IMR-90 (cell line): ENCODE measurements around the gene SAG. TPM values are rescaled to one million over a fixed set of nuclear protein-coding genes. Genes with fewer than 3 reads are reported as not detected.

Experiments
- ATAC-seq: fragments of 200-7000 bp; cut with Tn5 transposase; 2 replicates; pipeline ENCODE4 v1.9.1; 2020; ENCODE audit warnings: low read depth, mild to moderate bottlenecking, moderate library complexity
- BruUV-seq: library from RNA; stranded (reverse); fragments of 400-500 nt; replicated peaks from 2 replicates; lab custom pipeline; 2021; lab: Mats Ljungman, UMichigan
- CTCF ChIA-PET: fragments of 300-600 bp; formaldehyde crosslinking; extraction: SDS; loops from one replicate; lab custom pipeline; 2021; ENCODE audit warnings: antibody characterized with exemption; lab: Yijun Ruan, JAX
- POLR2A ChIA-PET: fragments of 300-600 bp; sonication (Branson Sonifier 250); formaldehyde crosslinking; loops from one replicate; lab custom pipeline; 2022; ENCODE audit warnings: antibody characterized with exemption; ENCODE audit not compliant: unreplicated experiment; lab: Charles Lee
- DNase-seq: peaks from one replicate; pipeline ENCODE4 v3.0.0; 2013
- H2AFZ ChIP-seq: replicated peaks from 2 replicates; pipeline ENCODE3; 2013; ENCODE audit warnings: low read length, mild to moderate bottlenecking; ENCODE audit not compliant: poor library complexity
- H2AK5ac ChIP-seq: 2 replicates; pipeline ENCODE4 v1.6.1; 2013; ENCODE audit warnings: low read depth, low read length, inconsistent platforms
- H2AK9ac ChIP-seq: replicated peaks from 2 replicates; pipeline ENCODE3; 2013; ENCODE audit warnings: mild to moderate bottlenecking, low read depth, low read length, moderate library complexity; ENCODE audit not compliant: poor library complexity
- H2BK120ac ChIP-seq: 2 replicates; pipeline ENCODE4 v1.6.1; 2013; ENCODE audit warnings: low read depth, low read length, inconsistent platforms
- H2BK15ac ChIP-seq: 3 replicates; pipeline ENCODE4 v1.6.1; 2013; ENCODE audit warnings: low read depth, low read length, inconsistent platforms
- H2BK20ac ChIP-seq: 2 replicates; pipeline ENCODE4 v1.6.1; 2013; ENCODE audit warnings: low read depth, mild to moderate bottlenecking, inconsistent platforms, low read length, moderate library complexity
- H2BK5ac ChIP-seq: 2 replicates; pipeline ENCODE4 v1.6.1; 2013; ENCODE audit warnings: mild to moderate bottlenecking, low read depth, low read length, inconsistent platforms; ENCODE audit not compliant: poor library complexity, severe bottlenecking
- H3K14ac ChIP-seq: replicated peaks from 2 replicates; pipeline ENCODE4 v1.6.1; 2013; ENCODE audit warnings: low read depth, low read length, inconsistent platforms
- H3K18ac ChIP-seq: 2 replicates; pipeline ENCODE4 v1.6.1; 2013; ENCODE audit warnings: low read depth, low read length, control low read depth
- H3K23ac ChIP-seq: 2 replicates; pipeline ENCODE4 v1.6.1; 2013; ENCODE audit warnings: low read depth, low read length, inconsistent platforms
- H3K27ac ChIP-seq: 2 replicates; pipeline ENCODE4 v1.5.1; 2013; ENCODE audit warnings: mild to moderate bottlenecking, control low read depth, low read length; ENCODE audit not compliant: insufficient read depth
- H3K27me3 ChIP-seq: 2 replicates; pipeline ENCODE4 v1.6.1; 2013; ENCODE audit warnings: low read length; ENCODE audit not compliant: control insufficient read depth, insufficient read depth
- H3K36me3 ChIP-seq: 2 replicates; pipeline ENCODE4 v1.6.1; 2013; ENCODE audit warnings: low read length, mixed read lengths; ENCODE audit not compliant: control insufficient read depth, insufficient read depth
- H3K4ac ChIP-seq: 2 replicates; pipeline ENCODE4 v1.6.1; 2013; ENCODE audit warnings: low read depth, low read length, inconsistent platforms
- H3K4me1 ChIP-seq: 2 replicates; pipeline ENCODE4 v1.6.1; 2013; ENCODE audit warnings: low read length, mixed read lengths; ENCODE audit not compliant: control insufficient read depth, insufficient read depth
- H3K4me2 ChIP-seq: 2 replicates; pipeline ENCODE4 v1.6.1; 2013; ENCODE audit warnings: low read depth, mild to moderate bottlenecking, control low read depth, low read length, moderate library complexity
- H3K4me3 ChIP-seq: 2 replicates; pipeline ENCODE4 v1.5.1; 2013; ENCODE audit warnings: low read depth, mild to moderate bottlenecking, control low read depth, low read length, moderate library complexity; ENCODE audit not compliant: insufficient read depth
- H3K56ac ChIP-seq: 2 replicates; pipeline ENCODE4 v1.6.1; 2013; ENCODE audit warnings: low read length, inconsistent platforms; ENCODE audit not compliant: insufficient read depth; ENCODE audit errors: extremely low read depth
- H3K79me1 ChIP-seq, 2 experiments: 2 replicates each; pipeline ENCODE4 v1.6.1; 2013; ENCODE audit warnings: low read length in 2 of 2, inconsistent platforms in 1 of 2, low read depth in 1 of 2
- H3K9ac ChIP-seq: 2 replicates; pipeline ENCODE4 v1.6.1; 2013; ENCODE audit warnings: low read depth, low read length, control low read depth
- H3K9me1 ChIP-seq: 2 replicates; pipeline ENCODE4 v1.6.1; 2013; ENCODE audit warnings: low read length, inconsistent platforms; ENCODE audit not compliant: insufficient read depth
- H3K9me3 ChIP-seq: 2 replicates; pipeline ENCODE4 v1.6.1; 2013; ENCODE audit warnings: low read length; ENCODE audit not compliant: control insufficient read depth, insufficient read depth
- H4K20me1 ChIP-seq: 2 replicates; pipeline ENCODE4 v1.6.1; 2013; ENCODE audit warnings: low read length, inconsistent platforms; ENCODE audit not compliant: insufficient read depth
- H4K5ac ChIP-seq: 2 replicates; pipeline ENCODE4 v1.6.1; 2013; ENCODE audit warnings: mild to moderate bottlenecking, low read depth, low read length, control low read depth
- H4K8ac ChIP-seq, 2 experiments: 2 replicates each; pipeline ENCODE4 v1.6.1; 2013; ENCODE audit warnings: low read depth in 2 of 2, low read length in 2 of 2, control low read depth in 1 of 2, inconsistent platforms in 1 of 2
- H4K91ac ChIP-seq: 2 replicates; pipeline ENCODE4 v1.6.1; 2013; ENCODE audit warnings: low read depth, low read length, inconsistent platforms; ENCODE audit not compliant: insufficient read depth
- CEBPB ChIP-seq: IDR thresholded peaks from 2 replicates; pipeline ENCODE4 v1.6.1; 2012; ENCODE audit warnings: low read depth, low read length, improper control_type of control experiment
- SMC3 ChIP-seq: fragments of 150-350 bp; IDR thresholded peaks from 2 replicates; pipeline ENCODE4 v1.6.1; 2016; ENCODE audit warnings: low read depth, mild to moderate bottlenecking, antibody characterized with exemption, low read length, moderate library complexity
- WGBS, 2 experiments: methylation state at CpG; one replicate each; pipeline versions ENCODE4 v1.1.5 to v1.1.7; 2013; ENCODE audit warnings: missing lambda C conversion rate in 2 of 2; ENCODE audit not compliant: insufficient read length in 1 of 2; ENCODE audit errors: extremely low coverage in 2 of 2; 5-methylcytosine and 5-hydroxymethylcytosine counted together
- dilution Hi-C: fragments of 300-500 bp; cut with HindIII; formaldehyde crosslinking; loops from one replicate; pipeline ENCODE4 v1.14.3; 2018; ENCODE audit warnings: low sequenced_read_pairs; ENCODE audit not compliant: unreplicated experiment
- in situ Hi-C: fragments of 300-500 bp; cut with MboI; formaldehyde crosslinking; loops from 3 replicates; pipeline ENCODE4 v1.14.3; 2019; ENCODE audit warnings: low sequenced_read_pairs, inconsistent platforms, mixed read lengths
- intact Hi-C: fragments of 100-400 bp; cut with micrococcal nuclease; formaldehyde crosslinking; loops from 2 replicates; pipeline ENCODE4 v1.10.0; 2022
- polyA plus RNA-seq, 3 experiments: library from polyadenylated mRNA; depleted of rRNA; stranded (reverse); fragments of >200 nt; gene quantifications; 2 replicates each; pipeline ENCODE4 v1.2.3, GENCODE V29; 2012; ENCODE audit warnings: low replicate concordance in 1 of 3
- total RNA-seq: library from RNA; depleted of rRNA; stranded (reverse); fragments of >200 nt; gene quantifications from 2 replicates; pipeline ENCODE4 v1.2.3, GENCODE V29; 2012

SAG gene
- total and polyA plus RNA-seq, 2 of the 4 experiments (the other 2 are of a cell fraction): not detected

- dilution Hi-C loops (no loop called here), in situ Hi-C loops (no loop called here), intact Hi-C loops (loop anchor here (10.0 kb wide), 1 partner anchor 275 kb away; no protein-coding TSS in a partner anchor)
- H4K20me1 ChIP-seq: 0 out of 2 replicates have a peak, but pooled peaks cover 8% of the 10 kb centered on the region
- peaks cover 6% of the 10 kb centered on the region; the same call in 1 of the 2 replicates for H3K9me1 ChIP-seq
- no peak for TF ChIP-seq SMC3
- TF ChIP-seq CEBPB: no peak
- peaks cover 21 to 51% of the 10 kb centered on the region in 2 experiments for H3K79me1 ChIP-seq
- no peaks in the 10 kb centered on the region for H3K27me3 ChIP-seq
- H4K8ac ChIP-seq: no peak overlapping the region
- no peak overlapping the region for H3K56ac ChIP-seq
- H2AK5ac ChIP-seq: no peak overlapping the region
- DNase-seq: peak; percentile 52
- H2AFZ ChIP-seq: no peak overlapping the region
- H3K4ac ChIP-seq: no peak overlapping the region
- no TSS peak for BruUV-seq
- H3K9me3 ChIP-seq: no peaks in the 10 kb centered on the region
- H3K4me2 ChIP-seq: no peak overlapping the region
- WGBS, 2 experiments: no CpG with 5 or more reads among the region's 1 CpG
- H3K18ac ChIP-seq: no peak overlapping the region
- H2AK9ac ChIP-seq: no peak overlapping the region
- ChIA-PET POLR2A (no interaction called here), CTCF (no interaction called here)
- no peak overlapping the region for H2BK120ac ChIP-seq
- ATAC-seq: peak; percentile 87
- H2BK15ac ChIP-seq: no peak overlapping the region
- peaks cover 2% of the 10 kb centered on the region; the same call in 1 of the 2 replicates for H3K4me1 ChIP-seq
- H3K9ac ChIP-seq: no peak overlapping the region
- no peak overlapping the region for H3K23ac ChIP-seq
- no peak overlapping the region for H2BK5ac ChIP-seq
- H4K5ac ChIP-seq: no peak overlapping the region
- H4K91ac ChIP-seq: no peak overlapping the region
- H3K14ac ChIP-seq: no peak overlapping the region
- no peak overlapping the region for H3K4me3 ChIP-seq
- H3K36me3 ChIP-seq: peaks cover 43% of the 10 kb centered on the region
- no peak overlapping the region for H2BK20ac ChIP-seq
- no peak overlapping the region for H3K27ac ChIP-seq
Measured at GRCh38 chr2:233259730-233260129, 47.9 kb upstream of the SAG start.
